Activated CD8-positive, alpha-beta memory T cell treated with anti-CD3 and anti-CD28 coated beads, Interleukin-2, amount 50 U/mL, for 24 hours (primary cell): ENCODE results near the gene TSR2.
"Not testable (repeated sequence)": the region's sequence is repeated elsewhere in the genome, so short reads cannot be mapped to it uniquely, and the experiment has no call there.

Source experiments
- DNase-seq: peaks from one replicate; pipeline ENCODE4 v3.0.0-alpha.2; 2020; ENCODE audit errors: extremely low read depth

The TSR2 gene

DNA sequence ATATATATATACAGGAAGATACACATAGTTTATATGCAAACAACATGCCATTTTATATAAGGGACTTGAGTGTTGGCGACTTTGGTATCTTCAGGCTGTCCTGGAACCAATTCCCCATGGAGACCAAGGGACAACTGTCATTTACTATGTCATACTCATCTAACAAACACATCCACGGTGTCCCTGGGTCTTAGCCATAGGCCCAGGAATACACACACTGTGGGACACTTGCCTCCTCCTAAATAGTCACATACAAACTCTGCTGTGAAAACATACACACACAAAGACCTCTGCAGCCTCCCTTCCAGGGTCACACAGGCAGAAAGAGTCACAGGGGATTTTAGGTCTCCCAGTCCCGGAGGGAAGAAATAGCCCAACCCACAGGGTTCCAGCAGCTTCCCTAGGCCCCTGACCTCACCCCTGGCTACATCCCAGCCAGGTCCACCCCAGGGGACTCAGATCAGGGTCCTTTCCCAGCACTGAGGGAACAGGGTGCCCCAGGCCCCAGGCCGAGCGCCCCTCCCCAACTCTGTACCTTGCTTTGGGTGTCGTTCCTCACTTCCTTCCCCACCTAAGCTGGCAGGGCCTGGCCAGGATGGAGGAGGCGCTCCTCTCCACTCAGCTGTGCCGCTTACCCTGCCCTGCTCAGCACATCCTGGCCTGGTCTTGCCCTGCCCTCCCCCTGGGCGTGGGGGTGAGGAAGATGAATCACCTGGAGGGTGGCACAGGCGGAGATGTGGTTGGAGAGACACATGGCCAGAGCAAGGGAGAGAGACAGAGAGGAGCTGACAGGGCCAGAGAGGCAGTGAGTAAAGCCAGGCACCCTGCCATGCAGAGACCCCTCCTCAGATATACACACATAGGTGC, 34.0 kb downstream of the TSR2 start:
- DNase-seq: no peak

DNA sequence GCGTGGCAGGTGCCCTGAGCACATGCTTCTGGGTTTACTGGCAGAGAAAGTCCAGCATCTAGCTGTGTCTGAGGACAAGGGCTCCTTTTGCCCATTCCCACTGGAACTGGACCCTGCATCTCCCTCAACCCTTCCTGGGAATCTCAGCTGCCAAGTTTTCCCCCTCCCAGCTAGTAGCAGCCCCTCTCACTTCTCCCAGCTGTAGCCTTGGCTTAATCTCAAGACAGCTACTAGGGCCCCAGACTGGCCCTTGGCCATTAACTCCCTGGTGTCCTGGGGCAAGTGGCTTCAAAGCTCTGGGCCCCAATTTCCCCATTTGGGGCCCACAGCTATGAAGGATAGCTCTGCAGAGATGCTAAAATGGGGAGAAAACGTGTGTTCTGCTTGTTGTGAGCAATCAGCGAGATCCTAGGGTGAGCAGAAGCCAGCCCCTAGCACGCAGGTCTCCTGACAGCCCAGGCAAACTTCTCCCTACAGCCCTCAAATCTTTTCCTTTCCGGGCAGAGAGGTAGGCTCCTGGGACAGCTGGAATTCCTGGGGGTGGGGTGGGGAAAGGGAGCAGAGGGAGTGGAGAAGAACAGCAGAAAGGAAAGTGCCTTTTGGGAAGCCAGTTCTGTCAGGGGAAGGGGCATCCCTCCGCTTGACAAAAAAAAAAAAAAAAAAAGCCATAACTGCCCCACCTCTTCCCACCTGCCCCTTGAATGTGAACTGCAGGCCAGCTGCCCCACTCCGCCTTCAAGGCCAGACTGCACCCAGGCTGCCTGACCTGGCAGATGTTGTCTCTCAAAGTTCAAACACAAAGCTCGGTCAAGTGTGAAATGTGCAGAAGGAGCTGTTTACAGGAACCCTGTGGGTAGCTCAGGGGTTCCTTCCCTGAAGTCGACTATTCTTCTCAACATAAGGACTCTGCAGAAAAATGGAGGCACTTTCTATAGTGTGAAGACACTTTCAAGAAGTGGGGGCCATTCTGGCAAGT, 39.2 kb downstream of the TSR2 start:
- no peak for DNase-seq

DNA sequence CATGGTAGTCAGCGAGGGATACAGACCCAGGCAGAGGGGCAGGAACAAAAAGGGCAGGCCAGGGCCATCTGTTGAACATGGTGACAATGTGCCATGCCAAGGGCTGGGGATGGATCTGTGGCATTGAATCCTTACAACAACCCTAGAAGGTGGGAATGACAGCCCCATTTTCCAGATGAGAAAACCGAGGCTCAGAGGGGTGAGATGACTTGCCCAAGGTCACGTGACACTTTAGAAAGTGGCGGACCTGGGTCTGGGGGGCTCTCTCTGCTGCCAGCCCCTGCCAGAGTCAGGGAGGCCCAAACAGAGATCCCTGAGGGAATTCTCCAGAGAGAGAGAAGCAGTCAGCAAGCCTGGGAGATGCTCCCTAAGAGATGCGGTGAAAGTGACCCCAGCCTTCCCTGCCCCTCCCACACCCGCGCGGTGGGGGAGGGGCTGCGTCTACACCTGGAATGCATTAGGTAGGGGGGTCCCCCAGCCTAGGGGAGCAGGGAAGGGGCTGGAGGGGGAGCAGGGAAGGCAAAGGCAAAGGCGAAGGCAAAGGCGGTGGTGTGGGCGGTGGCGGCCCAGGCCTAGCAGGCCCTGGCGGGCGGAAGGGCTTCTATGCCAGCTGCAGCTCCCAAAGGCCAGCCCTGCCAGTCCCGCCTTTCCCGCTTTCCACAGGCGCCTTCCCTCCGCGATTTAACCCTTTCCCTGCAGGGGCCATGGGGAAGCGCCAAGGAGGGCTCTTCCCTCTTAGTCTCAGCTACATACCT, 42.8 kb downstream of the TSR2 start:
- DNase-seq: no peak

DNA sequence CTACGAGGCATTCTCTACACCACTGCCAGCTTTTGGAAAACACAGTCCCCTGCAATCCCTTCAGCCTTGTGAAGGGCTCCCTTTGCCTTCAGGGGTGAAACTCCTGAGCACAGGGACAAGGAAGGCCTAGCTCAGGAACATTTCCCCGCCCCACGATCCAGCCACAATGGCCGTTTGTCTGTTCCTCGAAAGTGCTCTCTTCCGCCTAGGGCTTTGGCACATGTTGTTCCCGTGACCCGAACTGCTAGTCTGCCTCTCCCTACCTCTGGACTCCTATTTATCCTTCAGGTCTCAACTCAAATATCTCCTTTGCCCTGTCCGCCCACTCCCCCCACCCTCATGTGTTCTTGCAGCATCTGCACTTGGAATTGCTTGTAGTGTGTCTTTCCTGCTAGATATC, 43.7 kb downstream of the TSR2 start:
- no peak for DNase-seq

DNA sequence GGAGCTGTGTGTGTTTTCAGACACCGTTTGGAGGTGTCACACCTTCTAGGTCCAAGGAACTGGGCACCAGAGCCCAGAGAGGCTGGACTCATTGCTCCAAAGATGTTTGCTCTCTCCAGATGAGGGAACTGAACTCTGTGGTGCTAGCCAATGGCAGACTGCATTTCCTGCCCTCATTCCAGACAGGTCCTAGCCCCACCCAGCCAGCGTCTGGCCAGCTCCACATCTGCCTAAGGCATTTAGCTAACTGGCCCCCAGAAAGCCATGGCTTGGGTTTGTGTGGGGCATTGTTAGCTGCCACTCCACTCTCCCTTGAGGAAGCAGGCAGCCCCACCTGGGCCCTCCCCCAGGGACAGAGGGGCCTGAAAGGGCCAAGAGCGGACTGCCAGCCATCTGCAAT, 44.5 kb downstream of the TSR2 start:
- no peak for DNase-seq

DNA sequence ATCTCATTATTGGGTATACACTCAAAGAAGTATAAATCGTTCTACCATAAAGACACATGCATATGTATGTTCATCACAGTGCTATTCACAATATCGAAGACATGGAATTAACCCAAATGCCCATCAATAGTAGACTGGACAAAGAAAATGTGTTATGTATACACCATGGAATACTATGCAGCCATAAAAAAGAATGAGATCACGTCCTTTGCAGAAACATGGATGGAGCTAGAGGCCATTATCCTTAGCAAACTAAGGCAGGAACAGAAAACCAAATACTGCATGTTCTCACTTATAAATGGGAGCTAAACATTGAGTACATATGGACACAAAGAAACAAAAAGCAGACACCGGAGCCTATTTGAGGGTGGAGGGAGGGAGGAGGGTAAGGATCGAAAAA, 49.6 kb downstream of the TSR2 start:
- DNase-seq: not testable (repeated sequence)

DNA sequence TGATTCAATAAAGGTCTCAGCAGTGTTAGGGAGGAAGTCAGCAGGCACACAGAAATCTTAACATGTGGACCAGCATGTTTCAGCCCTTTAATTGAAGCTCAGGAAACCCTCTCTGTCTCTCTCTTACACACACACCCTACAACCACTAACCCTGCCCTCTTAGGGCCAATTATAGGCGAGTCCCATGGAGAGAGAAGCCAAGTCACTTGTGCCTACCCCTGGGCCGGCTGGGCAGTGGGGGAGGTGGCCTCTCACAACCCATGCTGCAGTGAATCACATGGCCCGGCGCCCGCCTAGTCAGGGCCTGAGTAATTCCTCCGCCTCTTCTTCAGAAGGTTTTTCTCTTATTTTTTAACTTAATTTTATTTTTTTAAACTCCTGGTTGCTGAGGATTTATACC, 52.1 kb downstream of the TSR2 start:
- DNase-seq: no peak

DNA sequence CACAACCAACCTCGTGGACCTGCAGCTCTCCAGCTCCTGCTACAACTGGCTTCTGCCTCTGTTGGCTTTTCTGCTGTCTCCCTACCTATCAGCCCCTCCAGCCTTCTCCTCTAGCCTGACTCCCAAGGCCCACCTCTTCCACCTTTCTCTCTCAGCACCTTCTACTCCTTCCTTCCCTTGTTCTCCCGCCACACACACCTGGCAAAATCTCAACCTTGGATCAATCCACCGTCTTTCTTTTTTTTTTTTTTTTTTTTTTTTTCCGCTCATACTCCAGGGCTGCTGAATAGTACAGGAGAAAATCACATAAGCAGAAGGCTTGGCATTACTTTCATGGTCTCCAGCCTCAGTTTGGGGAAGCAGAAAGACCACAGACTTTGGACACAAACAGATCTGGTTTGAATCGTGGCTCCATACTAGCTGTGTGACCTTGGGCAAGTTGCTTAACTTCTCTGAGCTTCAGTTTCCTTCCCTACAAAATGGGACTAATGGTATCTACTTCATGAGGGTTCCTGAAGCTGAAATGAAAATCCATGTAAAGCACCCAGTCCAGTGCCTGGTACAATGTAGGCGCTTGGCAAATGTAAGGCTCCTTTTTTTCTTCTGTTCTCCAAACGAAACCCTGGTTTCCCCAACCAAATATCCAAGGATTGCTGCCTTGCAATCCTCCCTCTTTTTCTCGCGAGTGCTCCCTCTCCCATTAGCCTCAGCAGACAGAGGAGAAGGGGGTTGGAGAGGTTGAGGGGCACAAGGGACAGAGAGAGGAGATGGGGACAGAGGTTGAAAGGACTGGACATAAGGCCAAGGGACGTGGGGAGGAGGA, 54.2 kb downstream of the TSR2 start:
- no peak for DNase-seq
